Measurements from ENCODE around the gene UBE3C.

GRCh38 chr7:157140511-157140905, 1.8 kb downstream of the UBE3C start:
- no peak for TF ChIP-seq POLR2A (IDR thresholded peaks at IDR 0.05; ENCODE audit: low read depth, low read length)
- TF ChIP-seq JUN (IDR thresholded peaks at IDR 0.05; ENCODE audit: borderline replicate concordance, insufficient read depth, insufficient read length, low read depth) = no peak
- no peak for TF ChIP-seq CTCF (IDR thresholded peaks at IDR 0.05; ENCODE audit: extremely low read depth in 1 of 2, insufficient read depth in 1 of 2, low read depth in 1 of 2, low read length in 2 of 2)
- no peak for TF ChIP-seq POLR2AphosphoS5 (IDR thresholded peaks at IDR 0.05; ENCODE audit: insufficient read depth, low read depth, low read length)
- TF ChIP-seq EZH2 (IDR thresholded peaks at IDR 0.05; ENCODE audit: borderline replicate concordance, low read depth, low read length, severe bottlenecking) = no peak
- TF ChIP-seq MYC (IDR thresholded peaks at IDR 0.05; ENCODE audit: low read depth, low read length) = no peak
- no peak for TF ChIP-seq GATA2 (IDR thresholded peaks at IDR 0.05; ENCODE audit: insufficient read depth, insufficient read length, low read depth, low read length)
- TF ChIP-seq, protein P1, sequence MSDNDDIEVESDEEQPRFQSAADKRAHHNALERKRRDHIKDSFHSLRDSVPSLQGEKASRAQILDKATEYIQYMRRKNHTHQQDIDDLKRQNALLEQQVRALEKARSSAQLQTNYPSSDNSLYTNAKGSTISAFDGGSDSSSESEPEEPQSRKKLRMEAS (IDR thresholded peaks at IDR 0.05; ENCODE audit: insufficient read depth, insufficient read length) = no peak
- no peak for TF ChIP-seq FOS (IDR thresholded peaks at IDR 0.05; ENCODE audit: borderline replicate concordance, insufficient read depth, low read length)

Data from endothelial cell of umbilical vein (primary cell).